ENCODE results near the gene OSBPL10. TPM values are rescaled to one million over a fixed set of nuclear protein-coding genes. Genes with fewer than 3 reads are reported as not detected.

Gene OSBPL10
- total RNA-seq, 1 donor from 2014 or later, result 8.4 TPM

- H3K9me3 ChIP-seq (ENCODE audit: low read depth), result peaks cover 9% of the 10 kb centered on the region
- no peak overlapping the region for H3K27ac ChIP-seq
- H3K9ac ChIP-seq, result no peak overlapping the region
- TF ChIP-seq, protein P1, sequence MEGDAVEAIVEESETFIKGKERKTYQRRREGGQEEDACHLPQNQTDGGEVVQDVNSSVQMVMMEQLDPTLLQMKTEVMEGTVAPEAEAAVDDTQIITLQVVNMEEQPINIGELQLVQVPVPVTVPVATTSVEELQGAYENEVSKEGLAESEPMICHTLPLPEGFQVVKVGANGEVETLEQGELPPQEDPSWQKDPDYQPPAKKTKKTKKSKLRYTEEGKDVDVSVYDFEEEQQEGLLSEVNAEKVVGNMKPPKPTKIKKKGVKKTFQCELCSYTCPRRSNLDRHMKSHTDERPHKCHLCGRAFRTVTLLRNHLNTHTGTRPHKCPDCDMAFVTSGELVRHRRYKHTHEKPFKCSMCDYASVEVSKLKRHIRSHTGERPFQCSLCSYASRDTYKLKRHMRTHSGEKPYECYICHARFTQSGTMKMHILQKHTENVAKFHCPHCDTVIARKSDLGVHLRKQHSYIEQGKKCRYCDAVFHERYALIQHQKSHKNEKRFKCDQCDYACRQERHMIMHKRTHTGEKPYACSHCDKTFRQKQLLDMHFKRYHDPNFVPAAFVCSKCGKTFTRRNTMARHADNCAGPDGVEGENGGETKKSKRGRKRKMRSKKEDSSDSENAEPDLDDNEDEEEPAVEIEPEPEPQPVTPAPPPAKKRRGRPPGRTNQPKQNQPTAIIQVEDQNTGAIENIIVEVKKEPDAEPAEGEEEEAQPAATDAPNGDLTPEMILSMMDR (IDR thresholded peaks at IDR 0.05), result no peak
- no peak for TF ChIP-seq EZH2 (IDR thresholded peaks at IDR 0.05)
- TF ChIP-seq EZH2phosphoT487 (IDR thresholded peaks at IDR 0.05), result no peak
- Mint-ChIP-seq H3K27ac (no peak overlapping the region), H3K27me3 (ENCODE audit: insufficient read depth, low read depth) (no peaks in the 10 kb centered on the region), H3K4me3 (no peak overlapping the region), H3K9me3 (peaks cover 42% of the 10 kb centered on the region), H3K36me3 (peaks cover 49% of the 10 kb centered on the region), H3K4me1 (no peaks in the 10 kb centered on the region)
- no peaks in the 10 kb centered on the region for H3K27me3 ChIP-seq
- no peak overlapping the region for H3K4me3 ChIP-seq
- H3F3A ChIP-seq (ENCODE audit: low read depth), result no peaks in the 10 kb centered on the region
- no peak for DNase-seq (ENCODE audit: low spot score)
- no peak overlapping the region for H2AFZ ChIP-seq (replicated peaks)
- H3K4me1 ChIP-seq, result no peaks in the 10 kb centered on the region
- H4K20me1 ChIP-seq (ENCODE audit: low read depth), result no peaks in the 10 kb centered on the region
- H3K4me2 ChIP-seq, result no peak overlapping the region
- H3K36me3 ChIP-seq, result no peaks in the 10 kb centered on the region
- H3K79me2 ChIP-seq (ENCODE audit: low read depth), result no peaks in the 10 kb centered on the region
These were observed 335.8 kb downstream of the OSBPL10 start for GRCh38 chr3:31645256-31645655.

DNA sequence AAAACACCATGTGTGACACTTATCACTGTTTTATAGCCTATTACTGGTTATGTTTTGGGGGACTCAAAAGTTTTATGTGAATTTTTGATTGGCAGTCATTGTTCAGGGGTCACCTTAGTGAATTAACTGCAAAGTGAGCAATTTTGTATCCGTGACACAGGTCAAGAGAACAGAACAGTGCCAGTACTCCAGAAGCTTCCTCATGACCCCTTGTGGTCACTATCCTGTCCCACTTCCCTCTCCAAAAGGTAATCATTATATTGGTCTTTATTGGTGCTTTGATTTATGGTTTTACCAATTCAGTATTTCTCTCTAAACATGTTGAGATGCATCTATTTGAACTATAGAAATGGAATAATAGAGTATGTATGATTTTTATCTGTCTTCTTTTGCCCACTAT, 341.2 kb downstream of the OSBPL10 start:
- H3K4me3 Mint-ChIP-seq, result no peak overlapping the region
- H3K9me3 Mint-ChIP-seq, result peaks cover 4% of the 10 kb centered on the region
- H3K4me3 ChIP-seq, result no peak overlapping the region
- peaks cover 8% of the 10 kb centered on the region for H3K36me3 ChIP-seq
- no peaks in the 10 kb centered on the region for H3K9me3 ChIP-seq (ENCODE audit: low read depth)
- H3K27me3 Mint-ChIP-seq (ENCODE audit: insufficient read depth, low read depth), result no peaks in the 10 kb centered on the region
- no peaks in the 10 kb centered on the region for H3K79me2 ChIP-seq (ENCODE audit: low read depth)
- H3K36me3 Mint-ChIP-seq, result peaks cover 21% of the 10 kb centered on the region
- H3K27me3 ChIP-seq, result no peaks in the 10 kb centered on the region
- H3K4me2 ChIP-seq, result no peak overlapping the region
- H3K9ac ChIP-seq, result no peak overlapping the region
- no peaks in the 10 kb centered on the region for H3K4me1 ChIP-seq
- TF ChIP-seq, protein P1 (IDR thresholded peaks at IDR 0.05), result peak; percentile 32
- TF ChIP-seq EZH2phosphoT487 (IDR thresholded peaks at IDR 0.05), result no peak
- TF ChIP-seq EZH2 (IDR thresholded peaks at IDR 0.05), result no peak
- DNase-seq (ENCODE audit: low spot score), result peak; percentile 7
- H3F3A ChIP-seq (ENCODE audit: low read depth), result no peaks in the 10 kb centered on the region
- no peaks in the 10 kb centered on the region for H3K4me1 Mint-ChIP-seq
- no peak overlapping the region for H2AFZ ChIP-seq (replicated peaks)
- no peak overlapping the region for H3K27ac Mint-ChIP-seq
- H4K20me1 ChIP-seq (ENCODE audit: low read depth), result no peaks in the 10 kb centered on the region
- no peak overlapping the region for H3K27ac ChIP-seq

DNA sequence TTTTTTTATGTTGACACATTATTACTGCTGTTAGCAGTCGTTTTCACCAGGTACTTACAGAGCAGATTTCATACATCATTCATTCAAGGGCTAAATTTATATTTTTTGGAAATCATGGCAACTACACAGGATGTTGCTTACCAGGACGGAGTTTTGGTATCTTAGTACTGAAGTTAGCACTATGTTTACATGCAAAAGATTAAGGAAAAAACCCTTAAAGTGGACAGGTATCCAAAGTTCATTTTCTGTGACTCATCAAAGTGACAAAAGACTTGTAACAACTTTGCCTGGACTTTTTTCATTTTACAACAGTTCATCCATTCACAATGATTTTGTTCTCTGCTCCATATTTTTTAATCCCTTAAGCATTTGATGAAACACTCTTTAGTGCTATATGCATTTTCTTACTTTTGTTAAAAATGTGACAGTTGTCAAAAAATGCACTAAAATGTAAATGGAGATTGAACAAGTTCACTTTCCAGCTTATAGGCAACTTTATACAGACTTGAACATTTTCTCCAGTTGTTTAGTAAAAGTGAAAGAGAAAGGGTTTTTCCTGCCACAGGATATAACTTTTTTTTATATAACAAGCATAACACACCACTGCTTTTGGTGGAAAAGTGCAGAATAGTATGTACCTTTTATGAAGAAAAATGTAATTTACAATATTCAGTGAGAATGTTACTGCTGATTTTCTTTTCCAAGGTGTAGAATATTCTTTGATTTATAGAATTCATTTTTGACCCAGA, 344.2 kb downstream of the OSBPL10 start:
- no peaks in the 10 kb centered on the region for H3K4me1 ChIP-seq
- Mint-ChIP-seq H3K27ac (no peak overlapping the region), H3K36me3 (peaks cover 20% of the 10 kb centered on the region), H3K9me3 (no peaks in the 10 kb centered on the region), H3K4me1 (no peaks in the 10 kb centered on the region), H3K27me3 (ENCODE audit: insufficient read depth, low read depth) (no peaks in the 10 kb centered on the region), H3K4me3 (no peak overlapping the region)
- H3K9ac ChIP-seq, result no peak overlapping the region
- H3K36me3 ChIP-seq, result peaks cover 8% of the 10 kb centered on the region
- H2AFZ ChIP-seq (replicated peaks), result no peak overlapping the region
- TF ChIP-seq, protein P1 (IDR thresholded peaks at IDR 0.05), result no peak
- TF ChIP-seq EZH2phosphoT487 (IDR thresholded peaks at IDR 0.05), result no peak
- TF ChIP-seq EZH2 (IDR thresholded peaks at IDR 0.05), result no peak
- no peaks in the 10 kb centered on the region for H4K20me1 ChIP-seq (ENCODE audit: low read depth)
- no peaks in the 10 kb centered on the region for H3F3A ChIP-seq (ENCODE audit: low read depth)
- H3K4me2 ChIP-seq, result no peak overlapping the region
- no peaks in the 10 kb centered on the region for H3K79me2 ChIP-seq (ENCODE audit: low read depth)
- no peak overlapping the region for H3K4me3 ChIP-seq
- no peak for DNase-seq (ENCODE audit: low spot score)
- no peaks in the 10 kb centered on the region for H3K9me3 ChIP-seq (ENCODE audit: low read depth)
- H3K27me3 ChIP-seq, result no peaks in the 10 kb centered on the region
- H3K27ac ChIP-seq, result no peak overlapping the region

Measured in neural progenitor cell (in vitro differentiated cells).